GM12875 (cell line): ENCODE data around the gene SKIL.

Source experiments
- H3K4me3 ChIP-seq: one replicate; pipeline ENCODE4 v1.5.1; 2011; ENCODE audit warnings: low read depth, low read length, control low read depth
- CTCF ChIP-seq: IDR thresholded peaks from 2 replicates; pipeline ENCODE4 v1.5.1; 2011; ENCODE audit warnings: low read depth, mild to moderate bottlenecking, control low read depth, inconsistent platforms, low read length, moderate library complexity, borderline replicate concordance; ENCODE audit not compliant: insufficient read depth

The SKIL gene

DNA sequence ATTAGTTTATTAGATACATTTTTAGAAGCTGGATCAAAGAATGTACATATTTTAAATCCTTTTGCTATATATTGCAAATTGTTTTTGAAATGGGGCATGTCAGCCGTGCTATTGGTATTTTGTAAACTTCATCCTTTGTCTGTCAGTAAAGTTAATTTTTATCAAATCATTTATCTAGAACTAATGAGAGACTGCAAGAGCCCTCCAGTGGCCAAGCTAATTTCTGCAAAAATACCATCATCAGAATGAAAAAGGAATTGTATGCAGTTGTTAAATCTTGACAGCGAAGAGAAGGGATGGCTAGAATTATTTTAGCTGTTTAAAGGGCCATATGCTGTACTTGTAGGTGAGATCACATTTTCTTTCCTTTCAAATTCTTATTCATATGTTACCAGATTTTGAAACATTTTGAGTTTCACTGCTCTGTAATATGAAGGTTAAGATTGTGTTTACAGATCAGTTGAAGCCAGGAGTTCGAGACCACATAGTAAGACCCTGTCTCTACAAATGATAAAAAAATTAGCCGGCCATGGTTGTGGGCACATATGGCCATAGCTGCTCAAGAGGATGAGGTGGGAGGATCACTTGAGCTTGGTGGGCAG lies 53.0 kb downstream of the SKIL start:
- TF ChIP-seq CTCF = peak; percentile 39; the same call in 1 of the 2 replicates
- H3K4me3 ChIP-seq = no peak overlapping the region

DNA sequence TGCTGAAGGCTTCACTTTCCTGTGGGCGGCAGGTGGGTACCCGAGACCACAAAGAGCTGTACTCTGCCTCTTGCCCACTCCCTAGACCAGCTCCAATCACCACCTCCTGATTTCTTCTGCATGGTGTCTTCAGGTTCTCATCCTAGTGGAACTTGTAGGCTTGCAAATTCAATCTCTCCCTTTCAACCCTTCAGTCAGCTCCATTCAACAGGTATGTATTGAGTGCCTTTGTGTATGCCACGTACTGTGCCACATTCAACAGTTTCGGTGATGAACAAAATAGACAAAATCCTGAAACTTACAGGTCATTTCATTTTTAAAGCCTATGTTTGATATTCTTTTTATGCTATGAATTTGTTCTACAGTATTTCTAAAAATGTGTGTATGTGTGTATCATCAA lies 55.8 kb downstream of the SKIL start:
- no peak for TF ChIP-seq CTCF
- H3K4me3 ChIP-seq = no peak overlapping the region

DNA sequence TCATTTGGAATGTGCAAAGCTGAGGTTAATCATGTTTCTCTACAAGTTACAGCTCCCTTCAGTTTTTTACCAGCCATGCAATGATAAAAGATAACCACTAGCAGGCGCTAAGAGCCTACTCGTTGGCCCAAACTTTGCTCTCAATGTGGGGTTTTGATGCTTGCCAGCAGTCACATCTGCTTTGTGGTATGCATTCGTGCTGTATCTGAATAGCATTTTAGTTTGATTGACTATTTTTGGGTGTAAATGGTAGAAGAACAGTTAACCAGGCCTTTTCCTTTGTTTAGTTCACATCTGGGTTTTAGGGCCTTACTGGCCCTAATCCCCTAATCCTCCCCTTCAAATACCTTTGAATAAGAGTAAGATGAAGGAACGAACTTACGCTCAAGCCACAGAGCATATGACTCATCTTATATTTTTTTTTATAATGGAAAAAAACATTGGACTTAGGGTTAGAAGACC lies 56.7 kb downstream of the SKIL start:
- no peak overlapping the region for H3K4me3 ChIP-seq
- peak; percentile 92 for TF ChIP-seq CTCF

GRCh38 chr3:170417090-170417489 lies 59.6 kb downstream of the SKIL start:
- no peak for TF ChIP-seq CTCF
- H3K4me3 ChIP-seq = no peak overlapping the region

DNA sequence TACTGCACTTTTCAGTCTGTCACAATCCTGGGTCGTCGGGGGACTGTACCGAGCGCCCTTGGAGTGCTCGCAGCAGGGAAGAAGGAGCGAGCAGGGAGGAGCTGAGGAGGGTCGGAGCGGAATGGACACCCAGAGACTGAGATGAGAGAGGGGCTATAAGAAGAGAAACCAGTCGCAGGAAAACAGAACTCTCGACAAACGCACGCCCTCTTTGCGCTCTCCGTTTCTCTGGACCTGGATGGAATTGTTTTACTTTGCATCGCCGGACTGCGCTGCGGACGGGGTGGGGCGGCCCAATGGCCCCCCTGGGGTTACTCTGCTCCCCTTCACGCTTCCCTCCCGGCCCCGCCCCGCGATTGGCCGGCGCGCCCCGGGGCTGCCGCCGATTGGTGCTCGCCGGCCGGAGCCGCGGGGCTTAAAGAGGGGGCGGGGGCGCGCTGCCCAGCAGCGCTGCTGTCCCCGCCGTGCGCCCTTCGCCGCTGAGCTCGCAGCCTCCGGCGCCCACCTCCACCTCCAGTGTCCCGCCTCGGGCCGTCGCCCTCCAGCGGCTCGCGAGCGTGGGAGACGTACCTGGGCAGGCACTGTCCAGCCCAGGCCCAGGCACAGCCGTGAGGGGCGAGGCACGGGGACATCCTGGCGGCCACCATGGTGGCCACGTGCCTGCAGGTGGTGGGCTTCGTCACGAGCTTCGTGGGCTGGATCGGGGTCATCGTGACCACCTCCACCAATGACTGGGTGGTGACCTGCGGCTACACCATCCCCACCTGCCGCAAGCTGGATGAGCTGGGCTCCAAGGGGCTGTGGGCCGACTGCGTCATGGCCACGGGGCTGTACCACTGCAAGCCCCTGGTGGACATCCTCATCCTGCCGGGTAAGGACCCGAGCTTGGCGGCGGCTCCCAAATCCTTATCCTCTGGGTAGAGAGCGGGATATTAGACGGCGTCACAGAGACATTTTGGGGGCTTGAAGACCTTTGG lies 61.2 kb downstream of the SKIL start, which contains the start of gene CLDN11:
CLDN11 (plus strand) TSS at position 447 of the 977 bp plus-strand sequence; CDS start at position 646, 199 bp downstream.
- TF ChIP-seq CTCF = no peak
- peak within 1 kb of the TSS; percentile 28 for H3K4me3 ChIP-seq

DNA sequence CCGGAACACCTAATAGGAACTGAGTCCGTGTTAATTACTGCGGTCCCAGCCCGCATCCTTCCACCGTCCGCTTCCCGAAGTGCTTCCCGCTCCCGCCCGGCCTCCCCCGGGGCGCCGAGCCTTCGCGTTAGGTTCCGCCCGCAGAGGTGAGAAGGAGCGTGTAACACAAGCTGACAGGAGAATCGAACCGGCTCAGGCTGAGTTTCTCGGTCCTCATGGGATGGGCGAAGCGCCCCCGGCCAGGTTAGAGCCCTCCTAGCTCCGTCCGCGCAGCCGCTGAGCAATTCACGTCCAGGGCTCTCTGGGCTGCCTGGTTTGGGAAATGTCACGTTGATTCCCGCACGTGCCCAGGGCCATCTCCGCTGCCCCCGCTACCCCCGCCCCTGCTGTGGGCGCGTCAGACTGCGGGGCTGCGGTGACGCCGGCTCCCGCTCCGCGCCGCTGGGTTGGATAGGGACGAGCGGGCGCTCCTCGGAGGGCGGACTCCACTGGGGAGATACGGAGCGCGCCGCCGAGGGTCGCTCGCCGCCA lies 62.1 kb downstream of the SKIL start:
- TF ChIP-seq CTCF = no peak

More for the DNA sequence above, 62.1 kb downstream of the SKIL start:
- H3K4me3 ChIP-seq = no peak overlapping the region
